ENCODE results near the gene ANKRD13B.

Gene ANKRD13B

GRCh38 chr17:29574732-29575510 lies 18.0 kb upstream of the ANKRD13B start:
- Histone ChIP-seq H3K27ac (no peak overlapping the region), H3K36me3 (peaks cover 72% of the 10 kb centered on the region), H3K27me3 (ENCODE audit: insufficient read depth, low read depth, severe bottlenecking) (no peaks in the 10 kb centered on the region), H3K4me3 (ENCODE audit: low read depth, low read length) (no peak overlapping the region), H3K9me3 (ENCODE audit: severe bottlenecking) (no peaks in the 10 kb centered on the region)
- no peak for DNase-seq
- TF ChIP-seq CTCF (IDR thresholded peaks at IDR 0.05; ENCODE audit: low read depth, low read length), result no peak

- Histone ChIP-seq H3K36me3 (peaks cover 74% of the 10 kb centered on the region), H3K27ac (no peak overlapping the region), H3K9me3 (ENCODE audit: severe bottlenecking) (no peaks in the 10 kb centered on the region), H3K4me3 (ENCODE audit: low read depth, low read length) (no peak overlapping the region), H3K27me3 (ENCODE audit: insufficient read depth, low read depth, severe bottlenecking) (no peaks in the 10 kb centered on the region)
- TF ChIP-seq CTCF (IDR thresholded peaks at IDR 0.05; ENCODE audit: low read depth, low read length), result no peak
- DNase-seq, result no peak
These were observed 17.3 kb upstream of the ANKRD13B start for GRCh38 chr17:29575511-29576213.

GRCh38 chr17:29576214-29577000 lies 16.5 kb upstream of the ANKRD13B start:
- no peak for DNase-seq
- Histone ChIP-seq H3K9me3 (ENCODE audit: severe bottlenecking) (no peaks in the 10 kb centered on the region), H3K27ac (no peak overlapping the region), H3K4me3 (ENCODE audit: low read depth, low read length) (no peak overlapping the region), H3K36me3 (peaks cover 80% of the 10 kb centered on the region), H3K27me3 (ENCODE audit: insufficient read depth, low read depth, severe bottlenecking) (no peaks in the 10 kb centered on the region)
- TF ChIP-seq CTCF (IDR thresholded peaks at IDR 0.05; ENCODE audit: low read depth, low read length), result no peak

- no peak for DNase-seq
- H3K9me3 ChIP-seq (ENCODE audit: severe bottlenecking), result no peaks in the 10 kb centered on the region
- peaks cover 80% of the 10 kb centered on the region for H3K36me3 ChIP-seq
- no peak overlapping the region for H3K4me3 ChIP-seq (ENCODE audit: low read depth, low read length)
- TF ChIP-seq CTCF (IDR thresholded peaks at IDR 0.05; ENCODE audit: low read depth, low read length), result no peak
- no peak overlapping the region for H3K27ac ChIP-seq
- H3K27me3 ChIP-seq (ENCODE audit: insufficient read depth, low read depth, severe bottlenecking), result no peaks in the 10 kb centered on the region
These were observed 15.9 kb upstream of the ANKRD13B start for GRCh38 chr17:29577001-29577370.

GRCh38 chr17:29577385-29578211 lies 15.3 kb upstream of the ANKRD13B start:
- H3K36me3 ChIP-seq, result peaks cover 82% of the 10 kb centered on the region
- H3K27me3 ChIP-seq (ENCODE audit: insufficient read depth, low read depth, severe bottlenecking), result no peaks in the 10 kb centered on the region
- H3K9me3 ChIP-seq (ENCODE audit: severe bottlenecking), result no peaks in the 10 kb centered on the region
- no peak for TF ChIP-seq CTCF (IDR thresholded peaks at IDR 0.05; ENCODE audit: low read depth, low read length)
- H3K27ac ChIP-seq, result no peak overlapping the region
- H3K4me3 ChIP-seq (ENCODE audit: low read depth, low read length), result no peak overlapping the region
- DNase-seq, result no peak
